ENCODE data around the gene ABHD17A.

Gene ABHD17A

DNA sequence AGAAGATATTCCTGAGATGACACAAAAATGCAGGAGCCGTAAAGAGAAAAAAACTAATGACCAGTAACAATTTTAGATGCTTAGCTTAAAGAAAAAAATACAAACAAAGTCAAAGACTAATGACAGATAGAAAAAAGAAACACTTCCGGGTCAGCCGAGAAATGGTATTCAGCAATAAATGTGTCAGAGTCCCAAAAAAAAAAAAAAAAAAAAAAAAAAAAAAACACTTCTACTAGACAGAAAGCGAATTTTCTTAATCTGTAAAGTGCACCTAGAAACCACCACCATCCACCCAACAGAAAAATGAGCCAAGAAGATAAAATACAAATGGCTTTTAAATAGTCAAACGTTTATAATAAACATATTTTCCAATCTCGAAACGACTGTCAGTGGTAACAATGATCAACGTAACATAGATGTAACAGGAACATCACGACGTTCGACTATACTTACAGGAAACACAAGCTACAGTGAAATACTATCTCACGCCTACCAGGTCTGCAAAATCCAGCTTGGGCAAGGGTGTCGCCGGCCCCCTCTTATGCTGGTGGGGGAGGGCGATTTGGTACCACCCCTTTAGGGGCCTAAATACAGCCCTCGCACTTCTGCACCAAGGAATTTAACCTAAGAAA, 10.6 kb downstream of the ABHD17A start:
- Histone ChIP-seq H3K27ac (ENCODE audit: low read depth, low read length) (no peak overlapping the region), H3K9me3 (ENCODE audit: control insufficient read depth in 1 of 2, low read length in 2 of 2) (no peaks in the 10 kb centered on the region), H3K36me3 (ENCODE audit: control insufficient read depth in 1 of 2, insufficient read depth in 2 of 2, low read length in 2 of 2) (no peaks in the 10 kb centered on the region), H3K4me1 (ENCODE audit: control insufficient read depth in 1 of 2, insufficient read depth in 2 of 2, low read length in 2 of 2) (peaks cover 19 to 23% of the 10 kb centered on the region in 2 donors), H3K4me3 (ENCODE audit: low read depth in 1 of 2, low read length in 2 of 2) (peak overlapping the region; percentile 86 to 97), H3K27me3 (ENCODE audit: control insufficient read depth in 1 of 2, insufficient read depth in 2 of 2, low read length in 2 of 2) (no peaks in the 10 kb centered on the region), H3K9ac (ENCODE audit: low read depth in 1 of 2, low read length in 2 of 2) (peak overlapping the region; percentile 35 to 71)

DNA sequence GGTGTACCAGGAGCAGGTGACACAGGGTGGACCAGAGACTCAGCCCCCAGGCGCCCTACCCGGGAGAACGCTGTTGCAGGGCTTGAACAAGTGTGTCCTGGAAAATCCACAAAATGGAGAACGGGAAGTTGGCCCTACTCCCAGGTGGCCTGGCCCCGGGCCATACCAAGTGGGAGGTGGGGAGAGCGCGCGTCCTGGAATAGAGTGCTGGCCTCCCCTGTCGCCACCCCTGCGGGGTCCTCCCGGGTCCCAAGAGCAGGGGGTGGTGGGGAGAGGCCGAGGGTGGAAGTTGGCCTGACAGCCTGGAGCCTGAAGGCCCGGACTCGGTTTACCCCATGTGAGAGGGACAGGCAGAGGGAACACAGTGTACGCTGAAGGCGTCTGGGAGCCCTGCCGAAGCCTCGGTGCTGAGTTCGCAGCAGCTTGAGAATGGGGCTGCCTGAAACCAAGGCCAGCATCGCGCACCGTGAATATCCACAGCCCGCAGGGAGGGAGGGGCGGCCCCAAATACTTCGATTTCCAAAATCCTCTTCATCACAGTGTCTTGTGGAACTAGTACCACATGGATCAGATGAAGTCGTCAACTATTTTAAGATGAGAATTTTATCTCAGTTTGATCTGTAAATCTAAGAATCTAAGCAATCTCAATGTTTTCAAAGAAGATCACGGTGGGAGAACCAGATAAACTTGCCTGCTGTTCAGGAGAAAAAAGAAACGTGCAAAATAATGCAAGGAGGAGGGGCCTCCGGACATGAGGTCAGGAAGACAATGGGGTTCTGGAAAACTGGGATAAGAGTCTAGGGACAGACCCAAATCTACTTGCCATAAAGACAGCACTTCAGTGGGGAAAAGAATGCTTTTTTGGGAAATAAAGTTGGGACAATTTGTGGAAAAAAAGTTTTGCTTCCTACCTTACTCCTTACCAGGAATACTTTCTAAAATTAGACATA, 11.5 kb downstream of the ABHD17A start:
- Histone ChIP-seq H3K27me3 (ENCODE audit: control insufficient read depth in 1 of 2, insufficient read depth in 2 of 2, low read length in 2 of 2) (no peaks in the 10 kb centered on the region), H3K27ac (ENCODE audit: low read depth, low read length) (peak overlapping the region; percentile 42), H3K9me3 (ENCODE audit: control insufficient read depth in 1 of 2, low read length in 2 of 2) (no peaks in the 10 kb centered on the region), H3K4me1 (ENCODE audit: control insufficient read depth in 1 of 2, insufficient read depth in 2 of 2, low read length in 2 of 2) (peaks cover 19 to 23% of the 10 kb centered on the region in 2 donors), H3K4me3 (ENCODE audit: low read depth in 1 of 2, low read length in 2 of 2) (peak overlapping the region in 1 of 2 donors; percentile 97), H3K36me3 (ENCODE audit: control insufficient read depth in 1 of 2, insufficient read depth in 2 of 2, low read length in 2 of 2) (no peaks in the 10 kb centered on the region), H3K9ac (ENCODE audit: low read depth in 1 of 2, low read length in 2 of 2) (peak overlapping the region; percentile 27 to 35)

- Histone ChIP-seq H3K36me3 (ENCODE audit: control insufficient read depth in 1 of 2, insufficient read depth in 2 of 2, low read length in 2 of 2) (no peaks in the 10 kb centered on the region), H3K4me1 (ENCODE audit: control insufficient read depth in 1 of 2, insufficient read depth in 2 of 2, low read length in 2 of 2) (peaks cover 19 to 23% of the 10 kb centered on the region in 2 donors), H3K9me3 (ENCODE audit: control insufficient read depth in 1 of 2, low read length in 2 of 2) (no peaks in the 10 kb centered on the region), H3K27me3 (ENCODE audit: control insufficient read depth in 1 of 2, insufficient read depth in 2 of 2, low read length in 2 of 2) (no peaks in the 10 kb centered on the region), H3K9ac (ENCODE audit: low read depth in 1 of 2, low read length in 2 of 2) (no peak overlapping the region), H3K27ac (ENCODE audit: low read depth, low read length) (peak overlapping the region; percentile 42), H3K4me3 (ENCODE audit: low read depth in 1 of 2, low read length in 2 of 2) (no peak overlapping the region)
These were observed 12.3 kb downstream of the ABHD17A start for GRCh38 chr19:1872807-1873523.

- no peaks in the 10 kb centered on the region for H3K36me3 ChIP-seq (ENCODE audit: control insufficient read depth in 1 of 2, insufficient read depth in 2 of 2, low read length in 2 of 2)
- no peaks in the 10 kb centered on the region for H3K27me3 ChIP-seq (ENCODE audit: control insufficient read depth in 1 of 2, insufficient read depth in 2 of 2, low read length in 2 of 2)
- H3K9ac ChIP-seq (ENCODE audit: low read depth in 1 of 2, low read length in 2 of 2): no peak overlapping the region
- no peak overlapping the region for H3K27ac ChIP-seq (ENCODE audit: low read depth, low read length)
- H3K4me3 ChIP-seq (ENCODE audit: low read depth in 1 of 2, low read length in 2 of 2): no peak overlapping the region
- H3K9me3 ChIP-seq (ENCODE audit: control insufficient read depth in 1 of 2, low read length in 2 of 2): no peaks in the 10 kb centered on the region
- H3K4me1 ChIP-seq (ENCODE audit: control insufficient read depth in 1 of 2, insufficient read depth in 2 of 2, low read length in 2 of 2): peaks cover 19 to 22% of the 10 kb centered on the region in 2 donors
These were observed 13.7 kb downstream of the ABHD17A start for GRCh38 chr19:1871630-1872029.

GRCh38 chr19:1871140-1871597, 14.1 kb downstream of the ABHD17A start:
- no peaks in the 10 kb centered on the region for H3K27me3 ChIP-seq (ENCODE audit: control insufficient read depth in 1 of 2, insufficient read depth in 2 of 2, low read length in 2 of 2)
- H3K9ac ChIP-seq (ENCODE audit: low read depth in 1 of 2, low read length in 2 of 2): no peak overlapping the region
- H3K4me1 ChIP-seq (ENCODE audit: control insufficient read depth in 1 of 2, insufficient read depth in 2 of 2, low read length in 2 of 2): peaks cover 14 to 17% of the 10 kb centered on the region in 2 donors
- H3K9me3 ChIP-seq (ENCODE audit: control insufficient read depth in 1 of 2, low read length in 2 of 2): no peaks in the 10 kb centered on the region
- no peaks in the 10 kb centered on the region for H3K36me3 ChIP-seq (ENCODE audit: control insufficient read depth in 1 of 2, insufficient read depth in 2 of 2, low read length in 2 of 2)
- no peak overlapping the region for H3K4me3 ChIP-seq (ENCODE audit: low read depth in 1 of 2, low read length in 2 of 2)
- H3K27ac ChIP-seq (ENCODE audit: low read depth, low read length): no peak overlapping the region

GRCh38 chr19:1868971-1869370, 16.3 kb downstream of the ABHD17A start:
- Histone ChIP-seq H3K9me3 (ENCODE audit: control insufficient read depth in 1 of 2, low read length in 2 of 2) (no peaks in the 10 kb centered on the region), H3K4me1 (ENCODE audit: control insufficient read depth in 1 of 2, insufficient read depth in 2 of 2, low read length in 2 of 2) (peaks cover 15 to 17% of the 10 kb centered on the region in 2 donors), H3K27ac (ENCODE audit: low read depth, low read length) (no peak overlapping the region), H3K4me3 (ENCODE audit: low read depth in 1 of 2, low read length in 2 of 2) (no peak overlapping the region), H3K27me3 (ENCODE audit: control insufficient read depth in 1 of 2, insufficient read depth in 2 of 2, low read length in 2 of 2) (no peaks in the 10 kb centered on the region), H3K9ac (ENCODE audit: low read depth in 1 of 2, low read length in 2 of 2) (no peak overlapping the region), H3K36me3 (ENCODE audit: control insufficient read depth in 1 of 2, insufficient read depth in 2 of 2, low read length in 2 of 2) (no peaks in the 10 kb centered on the region)

DNA sequence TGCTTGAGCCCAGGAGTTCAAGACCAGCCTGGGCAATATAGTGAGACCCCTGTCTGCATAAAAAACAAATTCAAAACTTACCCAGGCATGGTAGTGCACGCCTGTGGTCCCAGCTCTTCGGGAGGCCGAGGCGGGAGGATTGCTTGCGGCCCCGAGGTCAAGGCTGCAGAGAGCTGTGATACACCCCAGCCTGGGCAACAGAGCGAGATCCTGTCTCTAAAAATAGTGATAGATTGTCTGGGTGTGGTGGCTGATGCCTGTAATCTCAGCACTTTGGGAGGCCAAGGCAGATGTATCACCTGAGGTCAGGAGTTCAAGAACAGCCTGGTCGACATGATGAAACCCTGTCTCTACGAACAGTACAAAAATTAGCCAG, 18.0 kb downstream of the ABHD17A start:
- Histone ChIP-seq H3K4me3 (ENCODE audit: low read depth in 1 of 2, low read length in 2 of 2) (no peak overlapping the region), H3K4me1 (ENCODE audit: control insufficient read depth in 1 of 2, insufficient read depth in 2 of 2, low read length in 2 of 2) (peaks cover 4 to 5% of the 10 kb centered on the region in 2 donors), H3K27ac (ENCODE audit: low read depth, low read length) (no peak overlapping the region), H3K27me3 (ENCODE audit: control insufficient read depth in 1 of 2, insufficient read depth in 2 of 2, low read length in 2 of 2) (no peaks in the 10 kb centered on the region), H3K36me3 (ENCODE audit: control insufficient read depth in 1 of 2, insufficient read depth in 2 of 2, low read length in 2 of 2) (no peaks in the 10 kb centered on the region), H3K9ac (ENCODE audit: low read depth in 1 of 2, low read length in 2 of 2) (no peak overlapping the region), H3K9me3 (ENCODE audit: control insufficient read depth in 1 of 2, low read length in 2 of 2) (no peaks in the 10 kb centered on the region)

DNA sequence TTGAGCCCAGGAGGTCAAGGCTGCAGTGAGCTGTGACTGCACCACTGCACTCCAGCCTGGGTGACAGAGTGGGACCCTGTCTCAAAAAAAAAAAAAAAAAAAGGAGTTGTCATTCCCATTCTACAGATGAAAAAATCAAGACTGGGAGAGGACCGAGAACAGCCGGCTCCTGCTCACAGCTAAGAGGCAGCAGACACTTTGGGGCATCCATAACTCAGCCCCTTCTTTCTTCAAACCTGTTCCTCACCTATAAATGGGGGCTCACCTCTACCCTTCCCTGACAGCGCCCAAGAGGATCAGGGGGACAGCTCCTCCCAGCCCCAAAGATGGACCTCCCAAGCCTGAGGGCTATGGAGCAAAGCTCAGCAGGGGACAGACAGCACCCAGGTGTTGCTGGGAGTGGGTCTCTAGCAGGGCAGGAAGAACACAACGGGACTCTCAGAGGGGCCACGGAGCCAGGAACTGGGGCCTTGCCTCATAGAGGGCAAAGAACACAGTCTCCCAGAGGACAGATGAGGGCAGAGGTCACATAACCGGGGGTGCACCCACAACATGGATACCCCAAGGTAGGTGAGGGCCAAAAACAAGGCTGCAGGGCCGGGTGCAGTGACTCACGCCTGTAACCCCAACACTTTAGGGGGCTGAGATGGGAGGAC, 18.5 kb downstream of the ABHD17A start:
- Histone ChIP-seq H3K36me3 (ENCODE audit: control insufficient read depth in 1 of 2, insufficient read depth in 2 of 2, low read length in 2 of 2) (no peaks in the 10 kb centered on the region), H3K27ac (ENCODE audit: low read depth, low read length) (no peak overlapping the region), H3K27me3 (ENCODE audit: control insufficient read depth in 1 of 2, insufficient read depth in 2 of 2, low read length in 2 of 2) (no peaks in the 10 kb centered on the region), H3K4me1 (ENCODE audit: control insufficient read depth in 1 of 2, insufficient read depth in 2 of 2, low read length in 2 of 2) (peaks cover 6 to 9% of the 10 kb centered on the region in 2 donors), H3K9ac (ENCODE audit: low read depth in 1 of 2, low read length in 2 of 2) (no peak overlapping the region), H3K9me3 (ENCODE audit: control insufficient read depth in 1 of 2, low read length in 2 of 2) (no peaks in the 10 kb centered on the region), H3K4me3 (ENCODE audit: low read depth in 1 of 2, low read length in 2 of 2) (no peak overlapping the region)

- peaks cover 17 to 24% of the 10 kb centered on the region in 2 donors for H3K4me1 ChIP-seq (ENCODE audit: control insufficient read depth in 1 of 2, insufficient read depth in 2 of 2, low read length in 2 of 2)
- peak overlapping the region; percentile 75 for H3K27ac ChIP-seq (ENCODE audit: low read depth, low read length)
- H3K27me3 ChIP-seq (ENCODE audit: control insufficient read depth in 1 of 2, insufficient read depth in 2 of 2, low read length in 2 of 2): no peaks in the 10 kb centered on the region
- H3K36me3 ChIP-seq (ENCODE audit: control insufficient read depth in 1 of 2, insufficient read depth in 2 of 2, low read length in 2 of 2): no peaks in the 10 kb centered on the region
- peak overlapping the region; percentile 59 to 73 for H3K4me3 ChIP-seq (ENCODE audit: low read depth in 1 of 2, low read length in 2 of 2)
- peak overlapping the region; percentile 68 to 69 for H3K9ac ChIP-seq (ENCODE audit: low read depth in 1 of 2, low read length in 2 of 2)
- H3K9me3 ChIP-seq (ENCODE audit: control insufficient read depth in 1 of 2, low read length in 2 of 2): no peaks in the 10 kb centered on the region
These were observed 19.9 kb downstream of the ABHD17A start for GRCh38 chr19:1865172-1866010.
